NCI-H2171 (cell line): ENCODE results near the gene DIO2.

Experiments
- DNase-seq: peaks from one replicate; lab custom pipeline; 2025; lab: John Stamatoyannopoulos, UW

Gene DIO2

GRCh38 chr14:80211153-80212022, at the start of gene DIO2:
Gene DIO2, minus strand, starts transcription at chr14:80211504. Its CDS starts 32 bp downstream, at chr14:80211472.
- DNase-seq: peak; percentile 47

- DNase-seq: no peak
These were observed 49.3 kb upstream of the DIO2 start for GRCh38 chr14:80260645-80261044.

- DNase-seq: no peak
These were observed 28.3 kb upstream of the DIO2 start for GRCh38 chr14:80239631-80240030.

GRCh38 chr14:80237143-80237542, 25.8 kb upstream of the DIO2 start:
- no peak for DNase-seq

- DNase-seq: no peak
These were observed 22.3 kb upstream of the DIO2 start for GRCh38 chr14:80233470-80234089.

GRCh38 chr14:80231702-80232101, 20.4 kb upstream of the DIO2 start:
- DNase-seq: no peak

- no peak for DNase-seq
These were observed 12.6 kb upstream of the DIO2 start for GRCh38 chr14:80223696-80224465.

- DNase-seq: no peak
These were observed 5.5 kb upstream of the DIO2 start for GRCh38 chr14:80216818-80217217.

GRCh38 chr14:80215756-80216581, 4.7 kb upstream of the DIO2 start:
- no peak for DNase-seq

GRCh38 chr14:80215081-80215480, 3.8 kb upstream of the DIO2 start:
- DNase-seq: no peak

GRCh38 chr14:80213602-80214001, 2.3 kb upstream of the DIO2 start:
- no peak for DNase-seq

GRCh38 chr14:80212023-80212397, 706 bp upstream of the DIO2 start:
- no peak for DNase-seq

- DNase-seq: no peak
These were observed 2.8 kb downstream of the DIO2 start for GRCh38 chr14:80208461-80208860.

GRCh38 chr14:80206351-80207080, 4.8 kb downstream of the DIO2 start:
- no peak for DNase-seq

- no peak for DNase-seq
These were observed 8.3 kb downstream of the DIO2 start for GRCh38 chr14:80202888-80203562.

- DNase-seq: no peak
These were observed 11.2 kb downstream of the DIO2 start for GRCh38 chr14:80200093-80200492.

- DNase-seq: no peak
These were observed 22.7 kb downstream of the DIO2 start for GRCh38 chr14:80188571-80188970.

- no peak for DNase-seq
These were observed 25.0 kb downstream of the DIO2 start for GRCh38 chr14:80186301-80186800.

- DNase-seq: no peak
These were observed 34.4 kb downstream of the DIO2 start for GRCh38 chr14:80176893-80177292.

GRCh38 chr14:80172375-80173051, 38.8 kb downstream of the DIO2 start:
- no peak for DNase-seq
